GM12874 (cell line): ENCODE data around the gene CRACDL.

Experiments
- CTCF ChIP-seq: IDR thresholded peaks from 2 replicates; pipeline ENCODE4 v1.5.1; 2011; ENCODE audit warnings: low read depth, mild to moderate bottlenecking, control low read depth, low read length, moderate library complexity; ENCODE audit not compliant: insufficient read depth

The CRACDL gene

DNA sequence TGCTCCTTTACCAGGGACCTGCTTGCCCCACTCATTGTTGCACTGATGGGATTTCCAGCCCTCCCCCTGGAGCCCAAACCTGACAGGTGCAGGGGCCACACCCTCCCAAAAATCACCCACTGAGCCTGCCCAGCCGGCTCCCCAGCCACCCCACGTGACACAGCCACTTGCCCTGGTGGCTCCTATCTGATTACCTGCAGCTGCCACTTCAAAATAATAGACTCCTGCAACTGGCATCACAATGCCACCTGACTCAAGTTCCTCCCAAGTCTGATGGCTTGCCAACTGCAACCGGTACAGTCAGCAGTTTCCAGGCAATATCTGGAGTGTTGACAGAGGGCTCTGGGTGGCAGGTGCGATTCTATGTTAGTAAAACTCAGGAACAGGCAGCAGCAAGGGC lies 66.2 kb downstream of the CRACDL start:
- TF ChIP-seq CTCF, result no peak

DNA sequence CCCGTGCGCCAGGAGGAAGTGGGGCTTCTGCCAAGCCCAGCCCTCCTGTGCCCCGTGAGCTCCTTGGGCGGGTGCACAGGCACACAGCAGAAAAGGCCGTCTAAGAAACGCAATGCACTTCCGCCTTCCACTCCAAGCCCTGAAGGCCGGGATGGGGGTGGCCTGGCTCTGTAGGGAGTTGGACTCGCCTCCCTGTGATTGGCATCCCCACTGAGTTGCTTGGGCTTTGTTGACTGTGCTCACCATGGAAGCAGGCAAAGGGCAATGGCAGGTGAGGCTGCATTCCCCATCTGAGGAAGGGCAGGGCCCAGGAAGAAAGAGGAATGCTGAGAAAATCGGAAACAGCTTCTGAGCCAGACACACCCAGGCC lies 66.8 kb downstream of the CRACDL start:
- no peak for TF ChIP-seq CTCF

DNA sequence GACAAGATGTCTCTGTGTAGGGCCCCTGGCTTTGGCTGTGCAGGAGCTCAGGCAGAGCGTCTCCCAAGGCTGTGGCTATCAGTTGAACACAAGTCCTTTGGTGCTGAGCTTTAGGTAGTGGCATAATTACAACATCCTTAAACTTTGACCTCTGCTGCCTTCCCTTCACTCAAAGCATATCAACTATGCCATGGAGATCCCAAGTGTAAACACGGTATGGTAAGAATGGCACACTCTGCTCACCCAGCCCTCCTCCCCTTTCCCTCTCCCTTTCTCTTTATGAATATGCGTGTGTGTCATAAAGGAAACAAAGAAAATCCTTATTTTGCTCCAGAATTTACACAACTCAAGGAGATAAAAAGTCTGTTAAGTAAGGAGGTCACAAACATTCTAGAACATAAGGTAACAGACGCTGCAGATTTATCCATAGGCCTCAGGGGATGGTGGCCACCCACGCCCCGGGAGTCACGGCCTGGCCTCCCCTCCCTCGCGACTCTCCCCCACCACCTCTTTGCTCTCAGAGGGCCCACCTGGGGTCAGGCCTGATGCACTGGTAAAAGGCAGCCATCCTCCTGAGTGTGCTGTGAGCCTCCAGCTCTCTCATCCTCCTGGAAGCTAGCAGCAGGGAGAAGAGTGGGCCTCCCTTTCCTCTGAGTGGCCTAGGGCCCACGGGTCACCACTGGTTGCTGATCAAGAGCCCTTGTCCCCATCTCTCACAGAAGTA lies 67.3 kb downstream of the CRACDL start:
- TF ChIP-seq CTCF, result no peak

DNA sequence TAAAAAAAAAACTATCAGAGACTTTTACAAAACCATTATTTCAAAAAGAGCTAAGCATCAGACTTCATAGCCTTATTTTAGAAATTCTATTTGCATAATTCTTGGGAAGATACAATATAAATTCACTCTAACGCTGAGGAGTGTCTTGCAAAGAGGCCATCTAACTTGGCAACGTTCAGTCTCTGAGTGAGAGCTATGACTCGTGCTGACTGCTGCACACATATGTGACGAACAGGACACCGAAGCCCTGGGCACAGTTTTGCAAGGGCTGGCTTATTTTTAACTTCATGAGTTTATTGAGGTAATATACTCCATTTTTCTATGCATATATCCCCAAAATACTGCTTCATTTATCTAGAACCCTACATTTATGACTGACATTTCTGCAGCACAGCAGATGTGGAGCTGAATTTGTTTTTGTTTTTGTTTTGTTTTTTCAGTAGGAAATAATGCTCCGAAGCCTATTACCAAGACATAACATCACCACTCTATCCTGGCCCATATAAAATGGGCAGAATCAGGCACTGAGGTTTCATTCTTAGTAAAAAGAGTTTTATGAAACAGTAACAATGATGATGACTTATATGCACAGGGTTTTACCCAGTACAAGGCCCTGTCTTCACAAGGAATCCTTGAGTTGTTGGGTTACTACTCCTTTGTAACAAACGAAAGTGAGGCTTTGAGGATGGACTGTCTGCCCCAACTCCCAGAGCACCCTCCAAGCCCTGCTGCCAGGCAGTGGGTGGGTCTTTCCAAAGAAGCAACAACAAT lies 68.3 kb downstream of the CRACDL start:
- no peak for TF ChIP-seq CTCF

- TF ChIP-seq CTCF, result no peak
Observed at GRCh38 chr2:98866033-98866432, 70.0 kb downstream of the CRACDL start.

DNA sequence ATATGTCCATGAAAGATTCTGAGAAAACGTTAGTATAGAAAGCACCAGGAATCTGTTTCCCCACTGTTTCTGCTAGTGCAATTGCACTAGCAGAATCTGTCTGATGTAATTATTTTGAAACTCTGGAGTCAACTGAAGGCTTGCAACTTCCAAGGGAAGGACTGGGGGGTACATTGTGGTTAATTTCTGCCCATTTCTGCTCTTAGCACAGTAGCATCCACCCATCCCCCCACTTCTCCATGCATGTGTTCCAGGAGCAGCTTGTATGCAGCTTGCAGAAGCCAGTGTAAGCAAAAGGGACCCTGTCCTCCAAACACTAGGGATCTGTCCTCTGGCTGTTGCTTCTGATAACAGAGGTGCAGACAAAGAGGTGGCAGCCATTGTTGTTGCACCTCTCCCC lies 74.4 kb downstream of the CRACDL start:
- no peak for TF ChIP-seq CTCF

DNA sequence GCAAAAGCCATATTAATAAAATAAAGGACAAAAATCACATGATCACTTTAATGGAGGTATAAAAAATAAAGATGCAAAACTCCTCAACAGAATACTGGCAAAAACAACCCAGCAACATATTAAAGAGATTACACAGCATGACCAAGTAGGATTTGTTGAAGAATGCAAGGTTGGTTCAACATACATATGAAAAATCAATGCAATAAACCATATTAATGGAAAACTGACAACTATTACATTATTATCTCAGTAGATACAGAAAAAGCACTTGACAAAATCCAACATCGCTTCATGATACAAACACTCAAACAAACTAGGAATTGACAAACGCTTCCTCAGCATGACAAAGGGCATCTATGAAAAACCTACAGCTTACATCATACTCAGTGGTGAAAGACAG lies 76.7 kb downstream of the CRACDL start:
- no peak for TF ChIP-seq CTCF
